HG02970 (cell line): ENCODE measurements around the gene PDE2A.

Experiments used
- ATAC-seq: cut with Tn5 transposase; IDR thresholded peaks from one replicate; pipeline ENCODE4 v1.9.1; 2021; ENCODE audit warnings: mild to moderate bottlenecking, moderate library complexity, moderate number of reproducible peaks; ENCODE audit not compliant: unreplicated experiment, low FRiP score

Gene PDE2A

DNA sequence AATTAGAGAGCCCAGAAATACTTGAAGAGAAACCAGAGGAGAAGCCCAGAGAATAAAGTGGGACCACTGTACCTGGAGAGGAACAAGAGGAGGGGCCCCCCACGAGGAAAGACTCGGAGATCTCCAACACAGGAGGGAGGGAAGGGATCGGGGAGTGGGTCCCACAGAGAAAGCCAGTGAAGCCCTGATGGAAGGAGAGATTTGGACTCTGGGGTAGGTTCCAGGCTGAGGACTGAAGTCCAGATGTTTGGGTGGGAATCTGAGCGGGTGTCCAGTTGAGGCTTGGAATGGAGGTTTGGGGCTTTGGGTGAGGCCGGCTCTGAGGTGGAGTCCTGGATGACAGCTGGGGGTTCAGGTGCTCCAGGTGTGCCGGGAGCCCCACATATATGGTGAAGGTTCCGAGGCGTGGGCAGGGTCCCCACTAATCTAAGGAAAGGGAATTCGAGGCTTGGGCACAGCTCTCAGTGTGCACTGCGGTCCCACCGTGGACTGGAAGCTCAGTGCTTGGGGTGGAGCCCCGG lies 32.6 kb downstream of the PDE2A start:
- ATAC-seq: no peak

DNA sequence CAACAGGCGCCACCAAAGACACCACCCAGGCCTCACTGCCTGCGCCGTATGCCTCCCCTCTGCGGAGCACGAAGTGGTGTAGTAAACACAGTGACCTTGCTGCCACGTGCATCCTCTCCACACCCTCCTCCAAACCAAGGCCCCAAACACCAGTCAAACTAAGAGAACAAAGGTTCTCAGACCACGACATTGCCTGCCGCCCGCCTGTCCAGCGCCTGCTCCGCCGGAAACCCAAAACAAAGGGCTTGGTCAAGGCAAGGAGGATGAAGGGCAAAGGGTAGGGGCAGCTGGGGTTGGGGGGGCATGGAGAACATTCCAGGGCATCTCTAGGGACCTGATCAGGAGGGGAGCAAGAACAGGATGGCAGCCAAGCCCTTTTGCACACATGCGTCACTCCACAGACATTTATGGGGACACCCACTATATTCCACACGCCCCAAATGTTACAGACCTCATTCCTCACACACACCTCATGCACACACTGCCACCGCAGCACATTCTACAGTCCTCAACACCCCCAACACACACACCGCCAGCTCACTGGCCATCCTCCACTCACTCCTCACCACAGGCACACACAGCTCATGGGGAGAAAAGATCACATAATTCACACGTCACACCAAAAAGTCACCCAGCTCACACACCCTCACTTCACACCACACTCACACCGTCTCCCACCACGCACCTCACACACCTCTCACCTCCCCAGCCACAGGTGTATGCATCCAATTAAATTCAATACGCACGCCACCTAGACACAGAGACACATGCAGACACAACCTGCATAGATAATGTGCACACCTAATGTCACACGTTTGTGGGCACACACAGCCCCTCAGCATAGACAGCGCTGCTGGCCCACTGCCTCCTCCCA lies 34.5 kb downstream of the PDE2A start:
- no peak for ATAC-seq

DNA sequence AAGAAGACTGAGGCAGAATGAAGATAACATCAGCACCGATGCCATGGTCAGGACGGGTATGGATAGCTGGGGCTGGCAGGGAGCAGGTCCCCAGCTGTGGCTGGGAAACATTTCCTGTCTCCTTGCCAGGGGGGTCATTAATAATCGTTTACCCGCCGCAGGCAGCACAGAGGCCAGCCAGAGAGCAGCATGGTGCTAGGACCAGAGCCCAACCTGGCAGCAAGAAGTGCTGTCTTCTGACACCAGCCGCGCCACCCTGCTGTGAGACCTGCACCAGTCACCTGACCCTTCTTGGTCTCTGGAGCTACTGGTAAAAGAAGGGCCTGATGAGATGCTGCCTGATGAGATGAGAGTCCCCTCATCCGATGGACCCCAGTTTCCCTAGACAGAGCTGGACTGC lies 36.3 kb downstream of the PDE2A start:
- no peak for ATAC-seq

DNA sequence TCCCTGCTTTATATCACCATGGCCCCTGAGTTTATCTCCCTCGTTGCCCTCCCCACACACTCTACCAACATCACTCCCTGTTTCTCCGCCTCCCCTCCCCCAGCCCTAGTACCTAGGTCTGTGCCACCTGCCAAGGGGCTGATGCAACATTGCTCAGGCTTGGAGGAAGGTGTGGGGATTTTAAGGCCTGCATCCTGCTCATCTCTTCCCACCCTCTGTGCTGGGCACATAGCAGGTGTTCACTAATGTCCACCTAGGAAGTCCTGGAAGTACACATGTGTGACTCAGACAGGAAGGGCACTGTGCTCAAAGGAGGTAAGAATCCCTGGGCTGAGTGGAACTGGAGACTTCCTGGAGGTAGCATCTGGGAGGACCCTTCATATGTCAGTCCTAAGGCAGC lies 37.0 kb downstream of the PDE2A start:
- no peak for ATAC-seq

DNA sequence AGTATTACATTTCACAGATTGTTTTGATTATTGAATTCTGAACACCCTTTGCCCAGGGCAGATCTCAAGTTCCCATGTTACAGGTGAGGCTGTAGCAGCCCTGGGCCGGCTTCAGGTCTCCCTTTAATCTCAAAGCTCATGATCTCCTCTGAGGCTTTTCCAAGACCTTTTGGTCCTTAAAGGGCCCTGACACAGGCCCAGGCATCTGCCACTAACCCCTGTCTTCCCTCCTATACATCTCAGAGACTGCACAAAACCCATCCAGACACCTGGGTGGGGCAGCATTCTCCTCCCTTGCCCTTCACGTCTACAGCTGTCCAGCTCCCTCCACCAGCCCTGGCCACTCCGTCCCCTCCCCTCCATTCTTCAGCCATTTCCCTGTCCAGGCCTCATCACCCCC lies 37.8 kb downstream of the PDE2A start:
- no peak for ATAC-seq

DNA sequence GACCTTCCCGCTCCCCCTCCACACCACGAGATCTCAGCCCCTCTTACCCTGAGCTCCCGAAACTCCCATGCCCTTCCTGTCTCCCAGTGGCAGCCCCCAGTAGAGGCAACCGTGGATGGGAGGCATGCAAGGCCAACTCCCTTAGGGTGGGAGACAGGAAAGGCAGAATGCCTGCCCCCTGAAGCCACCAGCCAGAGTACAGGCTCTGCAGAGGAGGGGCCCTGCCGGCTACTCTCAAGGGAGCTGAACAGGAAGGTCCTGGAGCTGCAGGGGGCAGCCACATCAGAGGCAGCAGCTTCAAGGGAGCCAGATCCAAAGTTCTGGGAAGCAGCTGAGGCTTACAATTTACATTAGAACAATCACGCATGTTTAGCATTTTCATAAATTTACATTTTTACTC lies 38.3 kb downstream of the PDE2A start:
- ATAC-seq: no peak

DNA sequence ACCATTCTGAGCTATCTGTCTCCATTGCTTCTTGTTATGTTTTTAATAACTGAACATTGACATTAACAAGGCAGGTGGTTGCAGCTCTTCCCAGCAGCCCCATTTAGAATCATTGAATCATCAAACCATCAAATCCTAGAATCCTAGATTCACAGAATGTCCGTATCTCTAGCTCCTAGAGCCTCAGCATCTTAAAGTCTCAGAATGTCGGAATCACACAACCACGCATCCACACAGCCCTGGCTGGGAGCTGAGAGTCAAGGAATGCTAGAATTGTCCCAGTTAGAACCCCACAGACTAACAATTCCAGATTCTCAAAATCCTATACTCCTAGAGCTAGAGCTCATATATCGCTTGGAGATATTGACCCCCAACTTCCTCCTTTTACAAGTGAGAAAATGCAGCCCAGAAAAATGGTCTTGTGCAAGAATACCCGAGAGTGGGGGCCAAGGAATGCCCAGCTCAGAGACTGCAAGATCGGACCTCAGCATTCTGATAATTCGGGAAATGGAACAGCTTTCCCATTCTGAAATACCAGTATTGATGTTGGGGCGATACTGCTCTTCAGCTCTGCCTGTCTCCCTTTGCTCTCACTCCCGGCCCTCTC lies 38.8 kb downstream of the PDE2A start:
- ATAC-seq: no peak

DNA sequence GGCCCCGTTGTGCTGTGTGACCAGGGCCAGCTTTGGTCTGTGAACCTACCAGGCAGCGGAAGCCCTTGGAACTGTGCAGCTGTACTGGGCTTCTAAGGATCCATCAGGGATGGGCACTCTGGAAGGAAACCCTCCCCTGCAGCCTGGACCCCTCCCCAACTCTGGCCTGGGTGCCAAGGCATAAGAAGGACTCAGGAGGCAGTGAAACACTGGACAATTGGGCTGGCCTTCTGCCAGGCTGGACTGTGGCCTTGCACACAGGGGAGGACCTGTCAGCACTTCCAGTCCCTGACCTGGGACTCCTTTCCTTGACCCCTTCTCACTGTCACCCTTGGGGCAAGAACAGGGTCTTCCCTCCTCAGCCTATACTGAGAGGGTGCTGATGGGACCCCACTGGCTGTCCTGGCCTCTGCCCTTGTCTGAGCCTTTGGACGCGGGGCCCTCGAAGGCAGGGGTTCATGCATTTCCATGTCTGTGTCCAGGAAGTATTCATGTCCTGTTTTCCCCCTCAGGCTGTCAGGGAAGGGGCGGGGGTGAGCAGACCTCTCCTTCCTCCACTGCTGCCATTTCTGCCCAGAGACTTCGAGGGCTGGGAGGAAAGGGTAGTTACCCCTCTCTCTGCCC lies 39.6 kb downstream of the PDE2A start:
- ATAC-seq: no peak

DNA sequence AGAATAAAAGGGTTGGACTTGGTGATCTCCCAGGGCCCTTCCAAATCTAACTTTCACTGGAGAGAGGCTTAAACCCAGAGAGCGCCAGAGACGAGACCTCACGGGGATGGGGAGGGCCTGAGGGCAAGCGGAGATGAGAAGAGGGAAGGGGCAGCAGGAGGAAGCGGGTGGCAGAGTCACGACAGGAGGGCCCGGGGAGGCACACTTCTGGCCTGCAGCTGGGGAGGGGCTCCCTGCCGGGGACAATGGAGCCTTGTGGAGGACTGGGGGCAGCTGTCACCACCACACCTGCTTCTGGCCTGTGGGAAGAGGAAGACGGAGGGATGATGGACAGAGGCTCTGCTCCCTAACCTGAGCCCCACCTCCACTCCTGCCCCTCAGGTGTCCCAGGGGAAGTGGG lies 40.2 kb downstream of the PDE2A start:
- no peak for ATAC-seq

DNA sequence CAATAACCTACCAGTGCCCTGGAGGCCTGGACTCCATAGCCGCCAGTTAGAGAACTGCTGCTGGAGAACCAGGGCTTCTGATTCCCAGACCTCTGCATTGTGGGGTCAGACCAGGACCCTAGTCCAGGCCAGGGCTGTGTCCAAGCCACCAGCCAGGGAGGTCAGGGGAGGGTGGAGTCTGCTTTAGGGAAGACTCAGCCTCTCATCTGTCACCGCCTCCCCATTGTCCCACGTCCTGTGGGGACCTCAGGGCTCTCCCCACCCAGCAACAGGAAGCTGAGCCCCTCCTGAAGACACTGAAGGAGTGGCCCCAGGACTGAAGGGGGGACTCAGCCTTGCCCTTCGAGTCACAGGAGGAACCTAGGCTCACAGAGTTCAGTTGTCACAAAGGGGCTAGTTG lies 41.2 kb downstream of the PDE2A start:
- ATAC-seq: no peak

DNA sequence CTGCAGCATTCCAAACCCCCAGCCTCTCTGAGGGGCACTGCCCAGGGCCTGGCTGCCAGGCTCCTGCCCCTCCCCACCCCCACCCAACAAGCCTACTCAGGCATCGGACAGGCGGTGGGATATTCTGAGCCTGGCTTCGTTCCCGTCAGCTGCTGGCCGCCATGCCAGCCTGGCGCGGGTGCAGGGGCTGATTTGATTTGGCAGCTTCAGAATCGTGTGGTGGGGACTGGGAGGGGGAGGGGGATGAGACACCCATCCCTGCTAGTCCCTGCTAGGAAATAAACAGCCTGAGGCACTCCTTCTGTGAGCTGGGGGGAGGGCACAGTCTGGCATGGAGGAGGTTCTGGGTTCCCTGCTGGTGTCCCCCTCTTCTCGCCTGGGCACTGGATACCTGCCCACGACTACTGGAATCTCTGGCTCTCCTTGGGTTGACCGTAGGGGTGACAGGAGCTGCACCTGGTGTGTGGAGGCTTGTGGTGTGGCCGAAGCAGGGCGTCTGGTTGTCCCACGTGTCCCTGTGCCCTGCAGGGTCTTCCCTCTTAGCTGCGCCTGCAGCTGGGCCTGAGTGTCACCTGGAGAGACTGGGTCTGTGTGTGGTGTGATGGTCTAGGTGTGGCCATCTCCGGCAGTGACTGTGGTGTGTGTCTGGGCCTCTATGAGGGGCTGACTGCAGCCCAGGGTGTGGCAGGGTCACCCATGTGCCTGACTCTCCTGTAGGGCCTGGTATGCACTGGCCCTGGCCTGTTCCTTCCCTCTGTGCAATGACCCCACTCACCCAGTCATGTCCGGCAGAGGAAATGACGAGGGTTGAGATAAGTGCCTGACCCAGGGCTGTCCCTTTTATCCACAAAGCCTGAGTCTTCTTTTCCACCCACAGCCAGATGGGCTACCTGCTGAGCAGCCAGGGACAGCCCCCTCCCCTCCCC lies 42.2 kb downstream of the PDE2A start:
- no peak for ATAC-seq

DNA sequence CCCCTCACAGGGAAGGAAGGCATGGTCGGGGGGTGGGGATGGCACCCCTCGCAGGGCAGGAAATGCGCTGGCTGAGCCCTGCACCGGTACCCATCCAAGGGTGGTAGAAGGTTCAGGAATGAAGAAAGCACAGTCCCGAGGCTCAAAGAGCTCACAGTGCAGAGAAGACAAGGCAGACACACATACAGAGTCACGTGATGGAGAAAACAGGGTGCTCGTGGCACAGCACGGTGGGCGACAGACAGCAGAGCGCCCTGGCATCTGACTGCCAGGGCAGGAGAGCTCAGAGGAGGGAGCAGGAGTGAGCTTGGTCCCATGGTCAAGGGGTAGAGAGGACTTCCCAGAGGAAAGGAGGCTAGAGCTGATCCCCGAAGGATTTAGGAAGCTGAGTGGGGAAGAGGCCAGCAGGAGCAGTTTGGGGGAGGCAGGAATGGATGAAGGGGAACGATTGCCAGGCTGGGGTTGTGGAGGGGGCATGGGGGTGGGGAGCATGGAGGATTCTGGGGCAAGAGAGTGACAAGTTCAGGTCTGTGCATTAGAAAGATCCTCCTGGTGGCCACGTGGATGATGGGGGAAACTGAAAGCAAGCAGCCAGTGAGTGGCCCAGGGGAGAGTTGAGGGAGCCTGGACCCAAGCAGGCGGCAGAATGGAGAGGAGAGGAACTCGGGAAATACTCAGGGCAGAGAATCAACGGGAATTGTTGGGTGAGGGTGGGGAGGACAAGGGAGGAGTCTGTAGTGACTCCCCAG lies 43.9 kb downstream of the PDE2A start:
- ATAC-seq: no peak

DNA sequence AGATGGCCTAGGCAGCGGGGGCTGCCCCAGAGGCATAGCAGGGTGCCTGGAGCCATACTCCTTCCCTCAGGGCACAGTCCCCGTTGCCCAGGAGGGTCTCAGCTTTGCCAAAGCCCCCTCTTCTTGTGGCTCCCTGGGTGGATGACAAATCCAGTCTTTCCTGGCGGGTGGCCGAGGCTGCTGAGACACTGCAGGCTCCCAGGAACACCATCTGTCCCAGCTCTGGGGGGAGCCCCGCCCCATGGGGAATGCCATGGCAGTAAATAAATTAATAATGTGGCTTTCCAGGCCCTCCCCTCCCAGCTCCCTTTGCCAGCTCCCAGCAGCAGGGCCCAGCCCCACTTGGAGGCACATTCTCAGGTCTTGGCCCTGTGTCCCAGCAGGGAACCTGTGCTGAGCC lies 45.0 kb downstream of the PDE2A start:
- ATAC-seq: no peak

DNA sequence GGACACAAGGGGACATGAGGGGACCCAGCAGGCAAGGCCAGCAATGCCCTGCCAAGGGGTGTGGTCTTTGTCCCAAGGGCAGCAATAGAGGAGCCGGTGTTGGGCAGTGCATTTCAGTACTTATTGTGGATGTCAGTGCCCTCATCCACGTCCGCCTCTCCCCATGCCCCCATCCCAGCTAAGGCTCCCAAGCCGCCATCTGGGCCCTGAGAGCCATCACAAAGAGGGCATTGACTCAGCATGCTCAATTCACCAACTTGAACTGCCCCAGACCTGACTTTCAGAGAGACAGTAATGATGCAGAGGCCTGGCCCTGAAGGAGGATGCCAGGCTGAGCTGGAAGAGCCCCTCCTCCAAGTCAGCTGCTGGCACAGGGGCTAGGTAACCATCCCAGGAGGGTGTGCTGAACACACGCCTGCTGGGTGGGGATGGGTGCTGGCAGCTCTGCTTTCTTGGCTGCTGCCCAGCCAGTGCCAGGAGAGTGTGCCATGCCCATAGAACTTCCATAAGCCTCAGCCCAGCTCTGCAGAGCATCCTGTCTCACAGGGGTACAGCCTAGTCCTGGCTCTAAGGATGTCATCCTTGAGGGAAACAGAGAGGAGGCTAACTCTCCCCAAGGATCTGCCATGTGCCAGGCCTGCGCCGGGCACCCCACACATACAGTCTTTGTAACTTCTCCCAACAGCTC lies 46.5 kb downstream of the PDE2A start:
- ATAC-seq: no peak

DNA sequence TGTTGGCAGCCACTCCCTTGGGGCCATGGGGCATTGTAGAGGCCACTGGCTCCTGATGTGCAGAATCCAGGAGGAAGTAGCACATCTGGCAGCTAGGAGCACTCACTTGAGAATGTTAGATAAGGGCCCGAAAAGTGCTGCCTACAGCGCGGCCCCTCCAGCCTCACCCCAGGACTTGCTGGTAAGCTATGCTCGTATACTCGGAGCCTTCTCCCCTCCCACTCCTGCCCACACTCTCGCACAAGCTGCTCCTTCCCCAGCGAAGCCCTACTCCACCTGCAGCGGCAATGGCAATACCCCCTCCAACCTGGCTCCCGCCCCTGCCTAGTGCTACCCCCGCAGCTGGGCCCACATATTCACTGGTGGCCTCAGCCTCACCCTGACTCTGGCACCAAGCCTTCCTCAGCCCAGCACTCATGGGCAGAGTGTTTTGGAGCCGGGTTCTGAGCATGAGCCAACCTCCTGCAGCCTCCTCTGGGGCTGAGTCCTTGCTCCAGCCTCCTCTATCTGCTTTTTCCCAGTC lies 47.7 kb downstream of the PDE2A start:
- ATAC-seq: no peak

DNA sequence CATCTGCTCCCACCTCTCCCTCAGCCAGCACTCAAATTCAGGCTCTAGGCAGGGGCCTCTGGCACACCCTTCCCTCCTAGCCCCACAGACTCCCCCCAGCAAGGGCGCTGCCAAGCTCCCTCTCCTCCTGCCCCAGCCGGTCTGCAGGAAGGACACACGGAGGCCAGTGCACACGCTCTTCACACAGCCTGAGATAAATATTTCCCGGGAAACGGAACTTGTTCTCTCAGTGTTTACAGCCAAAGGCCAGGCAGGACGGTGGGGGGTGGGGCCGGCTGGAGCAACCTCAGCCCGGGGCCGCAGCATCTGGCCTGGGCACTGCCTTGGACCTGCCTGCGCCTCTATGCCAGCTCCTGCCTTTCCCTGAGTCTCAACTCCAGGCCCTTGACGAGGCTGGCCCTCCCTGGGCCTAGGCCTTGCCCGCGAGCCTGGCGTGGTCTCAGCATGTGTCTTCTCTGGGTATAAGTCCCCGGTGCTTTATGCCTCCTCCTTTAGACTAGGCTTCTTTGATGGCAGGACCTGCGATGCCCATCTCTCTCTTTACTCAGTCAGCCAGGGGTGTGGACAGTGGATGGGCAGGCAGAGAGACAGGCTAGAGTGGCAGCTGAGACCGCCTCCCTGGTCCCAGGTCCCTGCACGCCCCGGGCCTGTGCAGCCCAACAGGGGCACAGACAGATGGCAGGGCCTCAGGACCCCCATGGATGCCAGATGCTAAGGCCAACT lies 48.4 kb downstream of the PDE2A start:
- ATAC-seq: no peak

DNA sequence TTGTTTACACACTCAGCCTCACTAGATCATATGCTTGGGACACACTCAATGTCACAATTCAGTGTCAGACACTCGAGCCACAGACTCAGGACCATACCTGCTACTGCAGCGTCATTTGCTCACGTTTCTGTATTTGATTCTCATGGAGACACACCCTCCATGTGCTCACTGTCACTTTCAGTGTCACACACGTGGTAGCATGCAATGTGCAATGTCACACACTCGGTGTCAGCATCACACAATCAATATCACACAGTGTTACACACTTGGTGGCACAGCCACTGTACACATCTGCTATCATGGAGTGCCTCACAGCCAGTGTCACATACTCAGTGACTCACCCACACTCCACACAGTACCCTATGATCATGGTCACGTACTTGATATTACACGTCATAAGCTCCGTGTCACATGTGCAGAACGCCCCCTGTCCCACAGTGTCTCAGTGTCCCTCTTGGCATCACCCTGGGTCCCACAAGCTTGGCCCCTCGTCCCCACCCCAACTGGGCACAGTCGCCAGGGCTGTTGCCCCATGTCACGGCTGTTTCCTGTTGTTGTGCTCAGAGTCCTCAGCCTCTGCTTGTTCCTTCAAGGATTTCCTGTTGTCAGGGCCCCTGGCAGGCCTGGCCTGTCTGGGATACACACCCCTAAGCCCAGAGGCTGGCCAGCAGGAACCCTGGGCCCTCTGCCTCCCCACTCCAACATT lies 49.6 kb downstream of the PDE2A start:
- ATAC-seq: no peak

DNA sequence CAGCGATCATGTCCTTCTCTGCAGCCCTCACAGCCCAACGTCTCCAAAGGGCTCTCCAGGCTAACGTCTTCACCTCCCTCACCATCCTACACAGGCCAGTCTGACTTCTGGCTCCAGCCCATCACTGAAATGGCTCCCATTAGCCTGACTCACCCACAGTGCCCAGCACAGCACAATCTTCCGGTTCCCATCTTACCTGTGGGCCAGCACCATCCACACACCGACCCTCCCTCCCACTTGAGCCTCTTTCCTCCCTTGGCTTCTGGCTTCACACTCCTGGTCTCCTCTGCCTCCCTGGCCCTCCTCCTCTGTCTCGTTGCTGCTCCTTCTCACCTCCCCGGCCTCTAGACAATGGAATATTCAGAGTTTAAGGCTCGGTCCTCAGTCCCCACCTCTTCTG lies 51.2 kb downstream of the PDE2A start:
- no peak for ATAC-seq
